Stimulated activated CD8-positive, alpha-beta memory T cell treated with anti-CD3 and anti-CD28 coated beads, Interleukin-2, amount 100 ng/mL, for 1 hour (primary cell): Measurements from ENCODE around the gene CD300H.
"Not testable (repeated sequence)": the region's sequence is repeated elsewhere in the genome, so short reads cannot be mapped to it uniquely, and the experiment has no call there.

Experiments used
- DNase-seq, 2 donors: peaks; one replicate each; pipeline ENCODE4 v3.0.0-alpha.2; 2020; ENCODE audit warnings: low read depth in 2 of 2

CD300H gene

GRCh38 chr17:74526681-74527080 is 40.6 kb downstream of the CD300H start:
- no peak for DNase-seq

- no peak for DNase-seq
These were observed 41.5 kb downstream of the CD300H start for GRCh38 chr17:74525781-74526288.

- no peak for DNase-seq
These were observed 41.9 kb downstream of the CD300H start for GRCh38 chr17:74525465-74525725.

GRCh38 chr17:74524653-74525464 is 42.5 kb downstream of the CD300H start:
- DNase-seq: no peak

- DNase-seq: no peak
These were observed 44.0 kb downstream of the CD300H start for GRCh38 chr17:74523308-74523707.

- DNase-seq: no peak
These were observed 44.8 kb downstream of the CD300H start for GRCh38 chr17:74522381-74523105.

- DNase-seq: no peak
These were observed 45.6 kb downstream of the CD300H start for GRCh38 chr17:74521701-74522201.

GRCh38 chr17:74520790-74521480 is 46.4 kb downstream of the CD300H start:
- no peak for DNase-seq

- no peak for DNase-seq
These were observed 47.3 kb downstream of the CD300H start for GRCh38 chr17:74520016-74520434.

- not testable (repeated sequence) for DNase-seq
These were observed 48.8 kb downstream of the CD300H start for GRCh38 chr17:74518413-74518981.

- no peak for DNase-seq
These were observed 50.6 kb downstream of the CD300H start for GRCh38 chr17:74516561-74517328.

- no peak for DNase-seq
These were observed 51.4 kb downstream of the CD300H start for GRCh38 chr17:74515941-74516340.

GRCh38 chr17:74514632-74515334 is 52.5 kb downstream of the CD300H start:
- DNase-seq: no peak

GRCh38 chr17:74513987-74514631 is 53.2 kb downstream of the CD300H start:
- DNase-seq: peak in 1 of 2 donors; percentile 12

GRCh38 chr17:74512624-74513091 is 54.7 kb downstream of the CD300H start:
- no peak for DNase-seq

GRCh38 chr17:74512036-74512435 is 55.3 kb downstream of the CD300H start:
- DNase-seq: no peak
